RWPE1 (cell line): ENCODE results near the gene PPP1R9A.
A peak's percentile ranks its signal among the peaks of the same experiment; 100 is the strongest.

Experiments
- CTCF ChIA-PET: fragments of 350-600 bp; sonication (Branson Sonifier 250); formaldehyde crosslinking; extraction: SDS; loops from one replicate; lab custom pipeline; 2021; lab: Yijun Ruan, JAX
- POLR2A ChIA-PET: fragments of 400-600 bp; formaldehyde crosslinking; extraction: SDS; loops from one replicate; lab custom pipeline; 2020; ENCODE audit warnings: antibody characterized with exemption; ENCODE audit not compliant: low non-redundant PET; lab: Yijun Ruan, JAX
- DNase-seq: peaks from one replicate; pipeline ENCODE4 v3.0.0; 2012; ENCODE audit warnings: low spot score
- H3K27ac ChIP-seq: fragments of 450-650 bp; 2 replicates; pipeline ENCODE4 v1.5.1; 2017
- TF ChIP-seq, protein P1 (sequence below): fragments of 450-650 bp; conservative IDR thresholded peaks from 2 replicates; pipeline ENCODE4 v1.5.1; 2017; ENCODE audit warnings: low read depth, mild to moderate bottlenecking

The PPP1R9A gene

GRCh38 chr7:95261895-95262415 is 354.6 kb downstream of the PPP1R9A start:
- H3K27ac ChIP-seq = no peak overlapping the region
- TF ChIP-seq, protein P1, sequence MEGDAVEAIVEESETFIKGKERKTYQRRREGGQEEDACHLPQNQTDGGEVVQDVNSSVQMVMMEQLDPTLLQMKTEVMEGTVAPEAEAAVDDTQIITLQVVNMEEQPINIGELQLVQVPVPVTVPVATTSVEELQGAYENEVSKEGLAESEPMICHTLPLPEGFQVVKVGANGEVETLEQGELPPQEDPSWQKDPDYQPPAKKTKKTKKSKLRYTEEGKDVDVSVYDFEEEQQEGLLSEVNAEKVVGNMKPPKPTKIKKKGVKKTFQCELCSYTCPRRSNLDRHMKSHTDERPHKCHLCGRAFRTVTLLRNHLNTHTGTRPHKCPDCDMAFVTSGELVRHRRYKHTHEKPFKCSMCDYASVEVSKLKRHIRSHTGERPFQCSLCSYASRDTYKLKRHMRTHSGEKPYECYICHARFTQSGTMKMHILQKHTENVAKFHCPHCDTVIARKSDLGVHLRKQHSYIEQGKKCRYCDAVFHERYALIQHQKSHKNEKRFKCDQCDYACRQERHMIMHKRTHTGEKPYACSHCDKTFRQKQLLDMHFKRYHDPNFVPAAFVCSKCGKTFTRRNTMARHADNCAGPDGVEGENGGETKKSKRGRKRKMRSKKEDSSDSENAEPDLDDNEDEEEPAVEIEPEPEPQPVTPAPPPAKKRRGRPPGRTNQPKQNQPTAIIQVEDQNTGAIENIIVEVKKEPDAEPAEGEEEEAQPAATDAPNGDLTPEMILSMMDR = no peak
- no peak for DNase-seq
- POLR2A ChIA-PET = no interaction called here
- CTCF ChIA-PET = no interaction called here

DNA sequence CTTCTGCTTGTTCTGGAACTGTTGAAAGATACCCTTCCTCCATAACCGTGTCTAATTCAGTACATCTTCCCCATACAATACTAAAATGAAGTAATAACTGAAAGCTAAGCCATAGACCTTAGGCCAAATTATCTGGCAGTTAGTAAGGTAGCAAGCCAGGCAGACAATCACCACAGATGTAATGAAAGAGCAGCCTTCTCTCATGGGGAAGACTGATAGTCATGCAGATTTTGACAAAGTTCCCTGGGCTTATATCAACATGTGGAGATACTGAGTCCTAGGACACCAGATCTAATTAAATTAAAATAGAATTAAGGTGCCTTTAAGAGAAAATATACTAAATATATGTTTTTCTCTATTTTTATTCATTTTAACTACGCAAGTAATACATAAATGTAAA is 355.5 kb downstream of the PPP1R9A start:
- POLR2A ChIA-PET = no interaction called here
- CTCF ChIA-PET = no interaction called here
- DNase-seq = no peak
- no peak overlapping the region for H3K27ac ChIP-seq
- TF ChIP-seq, protein P1 = no peak

DNA sequence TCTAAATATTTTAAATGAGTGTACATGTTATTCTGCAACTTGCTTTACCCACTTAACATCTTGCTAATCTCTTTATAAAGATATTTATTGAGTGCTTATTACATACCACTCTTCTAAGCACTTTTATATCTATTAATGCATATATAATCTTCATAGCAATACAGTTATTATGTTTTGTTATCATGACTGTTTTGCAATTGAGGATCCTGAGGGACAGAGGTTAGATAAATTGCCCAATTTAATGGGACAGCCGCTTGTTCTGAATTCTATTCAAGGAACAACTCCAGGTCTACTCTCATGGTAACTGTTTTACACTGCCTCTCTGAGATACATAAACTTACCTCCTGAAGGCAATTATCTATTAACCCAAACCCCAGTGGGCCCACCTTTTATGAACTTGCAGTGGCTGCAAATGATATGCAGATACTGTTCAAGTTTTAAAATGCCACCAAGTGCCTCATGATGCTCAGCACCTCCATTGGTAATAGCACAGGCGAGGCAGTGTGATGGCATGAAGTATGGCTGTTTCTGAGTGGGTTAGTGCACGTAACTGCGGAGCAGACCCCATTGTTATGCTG is 356.5 kb downstream of the PPP1R9A start:
- CTCF ChIA-PET = no interaction called here
- POLR2A ChIA-PET = no interaction called here
- DNase-seq = no peak
- TF ChIP-seq, protein P1 = no peak
- no peak overlapping the region for H3K27ac ChIP-seq

- peak; percentile 13 for DNase-seq
- no peak overlapping the region for H3K27ac ChIP-seq
- TF ChIP-seq, protein P1 = no peak
- POLR2A ChIA-PET = no interaction called here
- CTCF ChIA-PET = no interaction called here
These were observed 357.0 kb downstream of the PPP1R9A start for GRCh38 chr7:95264363-95264891.

DNA sequence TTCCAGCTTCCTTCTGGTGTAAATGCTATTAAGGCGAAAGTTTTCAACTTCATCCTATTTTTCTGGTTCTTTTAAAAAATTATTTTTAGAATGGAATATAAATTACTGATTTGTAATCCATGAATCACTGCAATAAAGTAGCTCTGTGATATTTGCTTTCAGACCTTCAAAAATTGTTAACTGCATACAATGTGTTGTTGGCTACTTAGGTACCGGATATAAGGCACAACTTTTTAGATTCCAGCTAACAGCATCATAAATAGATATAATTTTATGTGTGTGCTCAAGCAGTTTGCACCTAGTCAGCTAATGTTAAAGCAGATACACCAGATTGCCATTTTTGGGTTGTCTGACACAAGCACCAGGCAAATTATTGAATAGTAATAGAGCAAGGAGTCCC is 358.2 kb downstream of the PPP1R9A start:
- CTCF ChIA-PET = interaction anchor here (0.6 to 2.5 kb wide), 3 partner anchors 19 to 711 kb away, joined by 3 to 10 read pairs (median 3); no protein-coding TSS in a partner anchor

DNA sequence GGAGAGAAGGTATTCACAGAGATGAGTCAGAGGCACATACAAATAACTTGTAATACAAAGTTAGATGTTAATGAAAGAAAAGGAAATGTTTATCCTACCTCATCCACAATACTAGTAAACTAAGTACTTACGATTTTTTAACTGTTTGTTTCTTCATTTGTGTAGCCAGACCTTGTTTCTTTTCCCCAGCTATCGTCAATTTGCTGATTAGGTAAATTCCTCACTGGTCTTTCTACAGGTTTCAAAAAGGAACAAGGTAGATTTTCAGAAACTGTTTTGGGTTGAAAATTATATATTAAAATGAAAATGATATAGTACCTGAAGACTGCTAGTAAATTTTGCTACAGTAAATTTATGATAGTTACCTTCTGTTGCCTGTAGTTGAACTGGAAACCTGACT is 360.4 kb downstream of the PPP1R9A start:
- DNase-seq = no peak
- TF ChIP-seq, protein P1 = no peak
- H3K27ac ChIP-seq = no peak overlapping the region
- ChIA-PET POLR2A (no interaction called here), CTCF (no interaction called here)

More for the DNA sequence above, 358.2 kb downstream of the PPP1R9A start:
- TF ChIP-seq, protein P1 = no peak
- no peak for DNase-seq
- no peak overlapping the region for H3K27ac ChIP-seq
- POLR2A ChIA-PET = no interaction called here
